GM12878 (cell line): ENCODE results near the gene ENPP7. TPM values are rescaled to one million over a fixed set of nuclear protein-coding genes. Genes with fewer than 3 reads are reported as not detected.

Source experiments
- ATAC-seq: fragments of 200-7000 bp; cut with Tn5 transposase; 3 replicates; pipeline ENCODE4 v1.9.1; 2020; ENCODE audit warnings: mild to moderate bottlenecking, moderate library complexity
- BruUV-seq: library from RNA; stranded (reverse); fragments of 400-500 nt; replicated peaks from 2 replicates; lab custom pipeline; 2021; lab: Mats Ljungman, UMichigan
- CTCF ChIA-PET: fragments of 300-600 bp; sonication (Branson Sonifier 250); formaldehyde crosslinking; extraction: SDS; loops from one replicate; lab custom pipeline; 2021; ENCODE audit warnings: inconsistent platforms; lab: Yijun Ruan, JAX
- POLR2A ChIA-PET: fragments of 350-600 bp; formaldehyde crosslinking; extraction: SDS; loops from one replicate; lab custom pipeline; 2021; ENCODE audit warnings: inconsistent platforms; lab: Charles Lee
- RAD21 ChIA-PET: fragments of 300-600 bp; sonication (Branson Sonifier 250); formaldehyde crosslinking; loops from one replicate; lab custom pipeline; 2023; ENCODE audit warnings: antibody characterized with exemption; ENCODE audit not compliant: unreplicated experiment; lab: Charles Lee
- SMC1A ChIA-PET: fragments of 300-600 bp; sonication (Branson Sonifier 250); formaldehyde crosslinking; loops from one replicate; lab custom pipeline; 2023; ENCODE audit not compliant: unreplicated experiment, uncharacterized antibody; lab: Charles Lee
- DNase-seq: peaks from one replicate; pipeline ENCODE4 v3.0.0-alpha.2; 2011; ENCODE audit warnings: low read depth, low spot score
- FAIRE-seq: peaks from 3 replicates; lab custom pipeline; 2011; peaks lifted over from hg19 to GRCh38; lab: Jason Lieb, UNC
- H2AFZ ChIP-seq: 2 replicates; pipeline ENCODE4 v1.6.0; 2011; ENCODE audit warnings: low read depth, low read length, control low read depth; ENCODE audit not compliant: control insufficient read depth
- H3K27ac ChIP-seq: 2 replicates; pipeline ENCODE4 v1.5.1; 2011; ENCODE audit warnings: control low read depth; ENCODE audit not compliant: control insufficient read depth, insufficient read depth
- H3K27me3 ChIP-seq, 2 experiments: replicated peaks in 1 of 2; 2 replicates each; pipeline versions ENCODE4 v1.6.0 to v1.6.1; 2011; ENCODE audit warnings: low read length in 1 of 2; ENCODE audit not compliant: control insufficient read depth in 2 of 2, insufficient read depth in 2 of 2
- H3K36me3 ChIP-seq, 2 experiments: 2 replicates each; pipeline ENCODE4 v1.5.1; 2011; ENCODE audit warnings: low read length in 1 of 2; ENCODE audit not compliant: control insufficient read depth in 2 of 2, insufficient read depth in 2 of 2
- H3K4me1 ChIP-seq: 2 replicates; pipeline ENCODE4 v1.6.1; 2011; ENCODE audit warnings: mild to moderate bottlenecking, low read length, moderate library complexity, mixed read lengths; ENCODE audit not compliant: control insufficient read depth, insufficient read depth
- H3K4me2 ChIP-seq: 2 replicates; pipeline ENCODE4 v1.6.0; 2011; ENCODE audit warnings: control low read depth; ENCODE audit not compliant: control insufficient read depth, insufficient read depth
- H3K4me3 ChIP-seq: fragments of 200-600 bp; sonication (generic); 2 replicates; pipeline ENCODE4 v1.5.1; 2016
- H3K79me2 ChIP-seq: 2 replicates; pipeline ENCODE4 v1.6.0; 2011; ENCODE audit warnings: low read length; ENCODE audit not compliant: control insufficient read depth, insufficient read depth
- H3K9ac ChIP-seq: 2 replicates; pipeline ENCODE4 v1.8.0; 2011; ENCODE audit warnings: low read length, control low read depth, mixed read lengths; ENCODE audit not compliant: control insufficient read depth, insufficient read depth
- H3K9me3 ChIP-seq: replicated peaks from 3 replicates; pipeline ENCODE4 v1.5.1; 2011; ENCODE audit warnings: mild to moderate bottlenecking, low read length; ENCODE audit not compliant: control insufficient read depth, insufficient read depth
- H4K20me1 ChIP-seq: 2 replicates; pipeline ENCODE4 v1.6.0; 2011; ENCODE audit not compliant: control insufficient read depth, insufficient read depth
- CBX5 ChIP-seq: sonication (generic); IDR thresholded peaks from 2 replicates; pipeline ENCODE4 v1.6.1; 2016; ENCODE audit warnings: low read depth, moderate library complexity, mild to moderate bottlenecking, inconsistent platforms
- TARDBP ChIP-seq: IDR thresholded peaks from 2 replicates; pipeline ENCODE4 v1.6.1; 2016; ENCODE audit warnings: borderline replicate concordance
- ZBTB40 ChIP-seq: fragments of 450-650 bp; IDR thresholded peaks from 2 replicates; pipeline ENCODE4 v1.6.1; 2016; ENCODE audit warnings: mild to moderate bottlenecking, moderate library complexity, borderline replicate concordance
- WGBS: methylation state at CpG from one replicate; pipeline ENCODE4 v1.1.6; 2016; ENCODE audit warnings: low lambda C conversion rate; ENCODE audit not compliant: insufficient replicate concordance, insufficient coverage; ENCODE audit errors: missing lambda C conversion rate; 5-methylcytosine and 5-hydroxymethylcytosine counted together
- in situ Hi-C: fragments of 300-500 bp; cut with MboI; formaldehyde crosslinking; loops from 9 replicates; pipeline ENCODE4 v1.14.3; 2018; ENCODE audit warnings: mixed read lengths
- intact Hi-C: fragments of 100-400 bp; cut with micrococcal nuclease; formaldehyde crosslinking; loops from one replicate; pipeline ENCODE4 v1.14.2; 2022; ENCODE audit not compliant: unreplicated experiment
- polyA plus RNA-seq, 11 experiments: library from polyadenylated mRNA; depleted of rRNA in 4 of 11; unstranded in 6 of 11; stranded (reverse) in 5 of 11; fragments of >200 nt; fragmentation: Nextera tagmentation in 4 of 11; fragmentation: Illumina TruSeq in 1 of 11; extraction: Ambion mirVana in 4 of 11; extraction: Trizol in 1 of 11; gene quantifications; 1 replicate in 1 of 11; 2 replicates in 10 of 11; pipeline versions ENCODE4 v1.2.1 to v1.2.3, GENCODE V29; 2011 to 2016; ENCODE audit warnings: inconsistent platforms in 2 of 11, missing spikeins in 2 of 11, low read depth in 1 of 11
- total RNA-seq, 4 experiments: library from RNA; depleted of rRNA in 3 of 4; stranded (reverse); fragments of >200 nt in 3 of 4; fragmentation: Illumina TruSeq in 1 of 4; extraction: Trizol in 1 of 4; gene quantifications; 2 replicates each; pipeline versions ENCODE4 v1.2.1 to v1.2.3, GENCODE V29; 2013 to 2021

Gene ENPP7
- total and polyA plus RNA-seq, 10 of the 15 experiments (the other 5 are each of a cell fraction or from before 2014, with no cell fraction given): 0.04 to 0.41 (median 0.18) TPM; not detected in 1

- CTCF ChIA-PET: interaction anchor here (0.7 to 1.3 kb wide), 2 partner anchors 9 to 447 kb away, joined by 3 to 4 read pairs; no protein-coding TSS in a partner anchor
- FAIRE-seq (no peak), ATAC-seq (no peak)
- Histone ChIP-seq H3K9me3 (no peaks in the 10 kb centered on the region), H3K4me3 (no peak overlapping the region), H3K27ac (no peak overlapping the region), H2AFZ (no peak overlapping the region), H3K9ac (no peak overlapping the region), H4K20me1 (no peaks in the 10 kb centered on the region)
- in situ Hi-C loops: no loop called here
- RAD21 ChIA-PET: no interaction called here
- intact Hi-C loops: loop anchor here (5.0 kb wide), 1 partner anchor 87 kb away; the partner anchor contains the start of gene CBX4
- POLR2A ChIA-PET: interaction anchor here (0.6 kb wide), 1 partner anchor 1702 kb away, joined by 3 read pairs; no protein-coding TSS in a partner anchor
- no TSS peak for BruUV-seq
- TF ChIP-seq TARDBP (no peak), CBX5 (no peak), ZBTB40 (no peak)
- TF ChIP-seq, all 136 proteins: peak for 0
- SMC1A ChIA-PET: no interaction called here
- Histone ChIP-seq H3K79me2 (no peaks in the 10 kb centered on the region), H3K36me3 (no peaks in the 10 kb centered on the region), H3K27me3 (peaks cover 0 to 4% of the 10 kb centered on the region in 2 experiments; a peak in 2 of 4 replicates), H3K4me2 (no peak overlapping the region), H3K4me1 (peaks cover 13% of the 10 kb centered on the region)
- no peak for DNase-seq
- 41% methylated on average over 3 of the region's 3 CpGs for WGBS
These were observed 19.2 kb downstream of the ENPP7 start for GRCh38 chr17:79749958-79750357.
